Measurements from ENCODE around the gene HES7.
"Not testable (repeated sequence)": the region's sequence is repeated elsewhere in the genome, so short reads cannot be mapped to it uniquely, and the experiment has no call there.

- TF ChIP-seq POLR2A (IDR thresholded peaks at IDR 0.05; ENCODE audit: low read depth, low read length); TAF1 (IDR thresholded peaks at IDR 0.05; ENCODE audit: borderline replicate concordance, low read depth, low read length): not testable (repeated sequence)
Observed at GRCh38 chr17:8077939-8078338, 46.0 kb downstream of the HES7 start.
